Measurements from ENCODE around the gene TRIM63.

Gene TRIM63

DNA sequence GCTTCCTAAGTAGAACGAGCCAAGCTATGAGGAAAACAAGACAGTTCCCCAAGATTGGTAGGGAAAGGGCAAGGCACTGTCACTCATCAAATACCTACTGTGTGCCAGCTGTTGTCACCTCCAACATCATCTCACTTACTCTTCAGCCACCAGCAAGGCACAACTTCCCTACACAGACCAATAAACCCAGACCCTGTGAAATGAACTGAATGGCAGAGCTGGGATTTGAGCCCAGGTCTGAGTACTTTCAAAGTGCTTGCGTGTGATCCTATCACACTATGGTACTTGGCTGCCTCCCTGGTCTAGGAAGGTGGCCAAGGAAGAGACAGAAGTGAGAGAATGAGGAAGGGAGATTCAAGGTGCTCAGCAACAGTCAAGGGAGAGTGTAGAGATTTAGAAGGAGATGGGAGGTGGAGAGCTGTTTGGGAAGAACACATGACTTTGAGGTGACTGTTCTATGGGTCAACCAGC is 16.7 kb upstream of the TRIM63 start:
- Histone ChIP-seq H3K27ac (ENCODE audit: low read depth, low read length) (no peak overlapping the region), H3K4me3 (ENCODE audit: low read depth, low read length) (no peak overlapping the region), H3K27me3 (ENCODE audit: control insufficient read depth, insufficient read depth, low read length) (no peaks in the 10 kb centered on the region), H3K9me3 (ENCODE audit: control insufficient read depth, insufficient read depth, low read length) (no peaks in the 10 kb centered on the region), H3K4me1 (ENCODE audit: control insufficient read depth, insufficient read depth, low read length) (no peaks in the 10 kb centered on the region), H3K36me3 (ENCODE audit: control insufficient read depth, insufficient read depth, low read length) (no peaks in the 10 kb centered on the region), H3K9ac (ENCODE audit: low read depth, low read length) (no peak overlapping the region)

DNA sequence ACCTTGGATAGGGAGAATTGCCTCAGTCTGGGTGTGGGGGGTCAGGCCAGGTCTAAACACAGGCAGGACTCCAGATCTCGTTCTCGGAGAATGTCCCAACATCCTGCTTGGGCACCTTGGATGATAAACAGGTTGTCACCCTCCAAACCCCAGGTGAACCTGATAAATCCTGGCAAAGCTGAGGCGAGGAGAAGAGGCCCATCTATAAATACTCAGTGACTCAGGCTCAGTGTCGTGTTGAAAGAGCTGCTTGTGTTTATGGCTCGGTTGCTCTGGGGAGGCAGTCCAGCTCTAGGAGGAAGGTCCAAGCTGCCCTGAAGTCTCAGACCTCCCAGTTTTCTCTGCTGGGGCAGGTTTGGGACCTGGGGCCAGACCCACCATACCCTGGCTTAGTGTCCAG is 15.8 kb upstream of the TRIM63 start:
- H3K9me3 ChIP-seq (ENCODE audit: control insufficient read depth, insufficient read depth, low read length) = no peaks in the 10 kb centered on the region
- H3K27ac ChIP-seq (ENCODE audit: low read depth, low read length) = no peak overlapping the region
- H3K9ac ChIP-seq (ENCODE audit: low read depth, low read length) = no peak overlapping the region
- no peak overlapping the region for H3K4me3 ChIP-seq (ENCODE audit: low read depth, low read length)
- H3K27me3 ChIP-seq (ENCODE audit: control insufficient read depth, insufficient read depth, low read length) = no peaks in the 10 kb centered on the region
- H3K36me3 ChIP-seq (ENCODE audit: control insufficient read depth, insufficient read depth, low read length) = no peaks in the 10 kb centered on the region
- H3K4me1 ChIP-seq (ENCODE audit: control insufficient read depth, insufficient read depth, low read length) = no peaks in the 10 kb centered on the region

DNA sequence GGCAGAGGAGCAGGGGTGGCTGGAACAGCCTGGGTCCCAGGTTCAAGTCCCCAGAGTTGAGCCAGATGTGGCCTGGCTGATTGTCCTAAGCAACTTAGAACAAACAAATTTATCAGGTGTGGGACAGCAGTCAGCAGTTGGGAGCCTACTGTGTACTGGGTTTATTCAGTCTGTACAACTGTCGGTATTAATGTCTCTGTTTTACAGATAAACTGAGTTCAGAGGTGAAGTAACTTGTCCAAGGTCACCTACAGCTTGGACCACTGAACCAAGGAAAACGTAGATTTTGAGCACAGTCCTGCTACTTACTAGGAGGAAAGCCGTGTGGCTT is 14.6 kb upstream of the TRIM63 start:
- H3K9me3 ChIP-seq (ENCODE audit: control insufficient read depth, insufficient read depth, low read length) = no peaks in the 10 kb centered on the region
- H3K4me3 ChIP-seq (ENCODE audit: low read depth, low read length) = no peak overlapping the region
- H3K9ac ChIP-seq (ENCODE audit: low read depth, low read length) = no peak overlapping the region
- no peaks in the 10 kb centered on the region for H3K27me3 ChIP-seq (ENCODE audit: control insufficient read depth, insufficient read depth, low read length)
- no peaks in the 10 kb centered on the region for H3K4me1 ChIP-seq (ENCODE audit: control insufficient read depth, insufficient read depth, low read length)
- H3K36me3 ChIP-seq (ENCODE audit: control insufficient read depth, insufficient read depth, low read length) = no peaks in the 10 kb centered on the region
- no peak overlapping the region for H3K27ac ChIP-seq (ENCODE audit: low read depth, low read length)

DNA sequence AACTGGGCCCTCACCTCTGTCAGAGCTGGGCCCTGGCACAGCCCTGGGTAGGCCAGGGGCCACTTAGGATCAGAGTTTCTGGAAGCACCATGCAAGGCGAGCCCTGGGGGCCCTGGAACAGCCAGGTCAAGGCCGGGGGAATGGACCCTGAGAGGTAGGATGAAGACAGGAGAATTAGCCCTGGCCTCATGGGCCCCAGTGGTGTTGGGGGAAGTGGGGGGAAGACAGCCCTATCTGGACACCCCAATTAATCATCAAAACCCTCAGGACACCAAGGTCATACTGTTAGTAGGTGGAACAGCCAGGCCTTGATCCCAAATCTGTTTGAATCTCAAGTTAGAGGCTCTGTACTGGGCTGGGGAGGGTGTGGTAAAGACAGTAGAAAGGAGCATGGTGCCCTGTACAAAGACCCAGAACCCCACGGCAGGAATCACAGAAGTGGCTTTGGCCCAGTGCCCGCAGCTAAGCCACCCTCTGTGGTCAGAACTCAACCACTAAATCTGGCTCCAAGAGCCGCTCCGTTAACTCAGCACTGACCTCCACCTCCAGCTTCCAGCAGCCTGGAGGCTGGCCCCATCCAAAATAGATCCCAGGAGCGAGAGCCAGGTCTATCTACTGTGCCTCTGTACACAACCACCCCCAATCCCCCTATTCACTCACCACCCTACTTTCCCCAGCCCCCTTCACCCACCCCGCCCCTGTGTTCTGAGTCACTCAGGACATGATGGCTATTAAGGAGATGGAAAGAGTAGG is 14.0 kb upstream of the TRIM63 start:
- no peaks in the 10 kb centered on the region for H3K36me3 ChIP-seq (ENCODE audit: control insufficient read depth, insufficient read depth, low read length)
- no peak overlapping the region for H3K4me3 ChIP-seq (ENCODE audit: low read depth, low read length)
- H3K27ac ChIP-seq (ENCODE audit: low read depth, low read length) = no peak overlapping the region
- H3K27me3 ChIP-seq (ENCODE audit: control insufficient read depth, insufficient read depth, low read length) = no peaks in the 10 kb centered on the region
- no peaks in the 10 kb centered on the region for H3K9me3 ChIP-seq (ENCODE audit: control insufficient read depth, insufficient read depth, low read length)
- no peak overlapping the region for H3K9ac ChIP-seq (ENCODE audit: low read depth, low read length)
- no peaks in the 10 kb centered on the region for H3K4me1 ChIP-seq (ENCODE audit: control insufficient read depth, insufficient read depth, low read length)

DNA sequence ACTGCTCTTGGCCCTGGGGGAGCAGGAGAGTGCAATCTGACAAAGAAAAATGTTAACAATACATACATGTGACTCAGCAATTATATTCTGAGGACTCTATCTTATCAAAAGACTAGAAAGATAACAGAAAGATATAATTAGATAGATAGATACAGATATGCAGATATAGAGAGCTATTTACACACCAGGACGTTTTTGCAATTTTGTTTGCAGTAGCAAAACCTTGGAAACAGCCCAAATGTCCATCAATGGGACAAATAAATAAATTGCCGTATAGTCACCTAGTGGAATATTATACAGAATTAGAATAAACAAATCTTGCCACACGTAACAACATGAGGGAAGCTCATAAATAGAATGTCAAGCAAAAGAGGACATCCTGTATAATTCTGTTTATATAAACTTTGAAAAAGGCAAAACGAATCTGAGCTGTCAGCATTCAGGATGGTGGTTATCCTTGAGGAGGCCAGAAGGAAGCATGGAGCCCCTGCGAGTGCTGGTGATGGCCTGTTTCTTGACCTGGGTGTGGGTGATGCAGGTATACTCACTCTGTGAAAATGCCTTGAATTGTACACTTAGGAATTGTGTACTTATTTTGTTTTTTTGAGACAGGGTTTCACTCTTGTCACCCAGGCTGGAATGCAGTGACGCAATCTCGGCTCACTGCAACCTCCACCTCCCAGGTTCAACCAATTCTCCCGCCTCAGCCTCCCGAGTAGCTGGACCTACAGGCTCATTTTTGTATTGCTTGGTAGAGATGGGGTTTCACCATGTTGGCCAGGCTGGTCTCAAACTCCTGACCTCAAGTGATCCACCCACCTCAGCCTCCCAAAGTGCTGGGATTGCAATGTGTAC is 12.8 kb upstream of the TRIM63 start:
- Histone ChIP-seq H3K9ac (ENCODE audit: low read depth, low read length) (no peak overlapping the region), H3K27me3 (ENCODE audit: control insufficient read depth, insufficient read depth, low read length) (no peaks in the 10 kb centered on the region), H3K4me1 (ENCODE audit: control insufficient read depth, insufficient read depth, low read length) (no peaks in the 10 kb centered on the region), H3K9me3 (ENCODE audit: control insufficient read depth, insufficient read depth, low read length) (no peaks in the 10 kb centered on the region), H3K27ac (ENCODE audit: low read depth, low read length) (no peak overlapping the region), H3K36me3 (ENCODE audit: control insufficient read depth, insufficient read depth, low read length) (no peaks in the 10 kb centered on the region), H3K4me3 (ENCODE audit: low read depth, low read length) (no peak overlapping the region)

DNA sequence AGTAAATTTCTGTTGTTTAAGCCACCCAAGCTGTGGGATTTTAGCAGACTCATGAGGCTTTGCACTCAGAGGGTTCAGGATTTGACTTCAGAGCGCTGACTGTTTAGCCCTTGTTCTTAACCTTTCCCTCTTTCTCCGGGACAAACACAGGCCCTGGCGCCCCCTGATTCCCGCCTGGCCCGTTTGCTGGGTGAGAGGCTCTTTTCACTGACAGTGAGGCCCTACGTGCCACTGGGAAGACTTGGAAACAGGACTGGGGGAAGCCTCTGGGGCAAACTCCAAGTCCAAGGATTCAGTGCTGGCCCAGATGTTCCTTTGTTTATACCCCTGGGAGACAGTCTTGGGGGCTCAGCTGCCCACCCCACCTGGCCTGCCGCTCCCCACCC is 11.7 kb upstream of the TRIM63 start:
- Histone ChIP-seq H3K4me1 (ENCODE audit: control insufficient read depth, insufficient read depth, low read length) (no peaks in the 10 kb centered on the region), H3K9me3 (ENCODE audit: control insufficient read depth, insufficient read depth, low read length) (no peaks in the 10 kb centered on the region), H3K4me3 (ENCODE audit: low read depth, low read length) (no peak overlapping the region), H3K36me3 (ENCODE audit: control insufficient read depth, insufficient read depth, low read length) (no peaks in the 10 kb centered on the region), H3K27ac (ENCODE audit: low read depth, low read length) (no peak overlapping the region), H3K9ac (ENCODE audit: low read depth, low read length) (no peak overlapping the region), H3K27me3 (ENCODE audit: control insufficient read depth, insufficient read depth, low read length) (no peaks in the 10 kb centered on the region)

DNA sequence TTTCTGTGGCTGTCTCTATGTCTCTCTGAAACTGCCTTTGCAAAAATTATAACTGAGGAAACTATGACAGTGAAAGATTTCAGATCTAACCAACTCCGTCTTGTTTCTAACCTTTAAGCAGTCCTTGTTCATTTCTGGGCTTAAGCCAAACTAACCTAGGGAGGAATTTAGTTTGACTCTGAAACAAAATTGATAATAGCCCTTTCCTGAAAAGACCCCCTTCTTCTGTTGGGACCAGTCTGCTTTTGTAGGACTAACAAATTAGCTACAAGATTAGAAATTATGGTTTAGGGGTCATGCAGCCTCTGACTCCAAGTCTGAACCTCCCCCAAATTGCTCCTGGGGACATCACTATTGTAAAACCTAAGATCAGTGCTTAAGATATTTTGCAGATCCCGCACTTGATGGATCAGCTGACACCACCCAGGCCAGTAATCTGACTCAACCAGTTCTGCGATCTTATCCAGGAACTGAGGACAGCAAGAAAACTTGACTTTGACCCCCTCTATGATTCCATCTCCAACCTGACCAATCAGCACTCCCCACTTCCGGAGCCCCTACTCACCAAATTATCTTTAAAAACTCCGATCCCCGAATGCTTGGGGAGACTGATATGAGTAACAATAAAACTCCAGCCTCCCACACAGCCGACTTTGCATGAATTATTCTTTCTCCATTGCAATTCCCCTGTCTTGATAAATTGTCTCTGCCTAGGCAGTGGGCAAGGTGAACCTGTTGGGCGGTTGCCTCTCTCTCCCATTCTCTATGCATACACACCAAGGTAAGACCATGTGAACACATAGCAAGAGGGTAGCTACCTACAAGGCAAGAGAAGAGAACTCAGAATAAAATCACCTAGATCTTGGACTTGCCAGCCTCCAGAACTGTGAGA is 11.1 kb upstream of the TRIM63 start:
- no peaks in the 10 kb centered on the region for H3K9me3 ChIP-seq (ENCODE audit: control insufficient read depth, insufficient read depth, low read length)
- no peak overlapping the region for H3K9ac ChIP-seq (ENCODE audit: low read depth, low read length)
- no peaks in the 10 kb centered on the region for H3K27me3 ChIP-seq (ENCODE audit: control insufficient read depth, insufficient read depth, low read length)
- no peaks in the 10 kb centered on the region for H3K36me3 ChIP-seq (ENCODE audit: control insufficient read depth, insufficient read depth, low read length)
- H3K27ac ChIP-seq (ENCODE audit: low read depth, low read length) = no peak overlapping the region
- no peaks in the 10 kb centered on the region for H3K4me1 ChIP-seq (ENCODE audit: control insufficient read depth, insufficient read depth, low read length)
- no peak overlapping the region for H3K4me3 ChIP-seq (ENCODE audit: low read depth, low read length)

DNA sequence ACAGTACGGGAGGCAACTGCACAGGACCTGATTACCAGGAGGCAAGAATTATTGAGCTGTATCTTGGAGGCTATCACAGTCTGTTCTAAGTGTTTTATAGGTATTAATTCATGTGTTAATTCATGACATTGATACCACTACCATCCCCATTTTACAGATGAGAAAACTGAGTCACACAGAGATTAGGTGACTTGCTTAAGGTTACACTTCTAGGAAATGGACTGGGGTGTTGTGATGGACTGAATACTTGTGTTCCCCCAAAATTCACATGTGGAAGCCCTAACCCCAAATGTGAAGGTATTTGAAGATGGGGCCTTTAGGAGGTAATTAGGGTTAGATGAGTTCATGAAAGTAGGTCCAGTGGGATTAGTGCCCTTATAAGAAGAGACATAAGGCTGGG is 10.1 kb upstream of the TRIM63 start:
- Histone ChIP-seq H3K9me3 (ENCODE audit: control insufficient read depth, insufficient read depth, low read length) (no peaks in the 10 kb centered on the region), H3K9ac (ENCODE audit: low read depth, low read length) (no peak overlapping the region), H3K27ac (ENCODE audit: low read depth, low read length) (no peak overlapping the region), H3K27me3 (ENCODE audit: control insufficient read depth, insufficient read depth, low read length) (no peaks in the 10 kb centered on the region; the same call in 1 of the 2 replicates), H3K4me1 (ENCODE audit: control insufficient read depth, insufficient read depth, low read length) (no peaks in the 10 kb centered on the region), H3K36me3 (ENCODE audit: control insufficient read depth, insufficient read depth, low read length) (no peaks in the 10 kb centered on the region), H3K4me3 (ENCODE audit: low read depth, low read length) (no peak overlapping the region)

DNA sequence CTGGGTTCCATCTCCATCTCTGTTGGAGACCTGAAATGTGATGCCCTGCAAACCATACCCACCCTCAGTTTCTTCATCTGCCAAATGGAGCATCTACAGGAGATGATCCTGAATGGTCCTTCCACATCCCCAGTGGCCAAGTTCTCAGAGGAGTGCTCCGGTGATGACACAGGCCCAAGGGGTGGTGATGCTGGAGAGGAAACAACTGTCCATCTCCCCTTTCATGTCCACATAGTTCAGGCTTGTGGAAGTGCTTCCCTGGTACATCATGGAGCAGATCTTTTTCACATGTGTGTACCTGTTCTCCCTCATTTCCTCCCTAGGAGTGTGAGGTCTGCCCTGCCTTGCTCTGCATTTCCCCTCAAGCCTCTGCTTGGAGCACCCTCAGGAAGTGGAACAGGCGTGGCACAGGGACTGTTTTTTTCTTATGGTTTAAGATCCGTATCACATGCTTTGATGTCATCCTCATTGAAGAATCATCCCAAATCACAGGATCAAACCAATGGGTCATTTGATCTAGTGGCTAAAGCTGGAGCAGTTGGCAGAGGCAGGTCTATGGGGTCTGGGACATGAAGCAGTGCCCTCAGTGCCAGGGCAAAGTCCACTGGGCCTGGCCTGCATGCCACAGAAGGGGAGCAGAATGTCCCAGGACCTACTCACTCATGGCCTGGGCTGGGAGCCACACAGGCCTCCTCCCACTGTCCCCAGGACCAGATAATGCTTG is 8.2 kb upstream of the TRIM63 start:
- Histone ChIP-seq H3K36me3 (ENCODE audit: control insufficient read depth, insufficient read depth, low read length) (no peaks in the 10 kb centered on the region), H3K4me3 (ENCODE audit: low read depth, low read length) (no peak overlapping the region), H3K9me3 (ENCODE audit: control insufficient read depth, insufficient read depth, low read length) (no peaks in the 10 kb centered on the region), H3K9ac (ENCODE audit: low read depth, low read length) (no peak overlapping the region), H3K27ac (ENCODE audit: low read depth, low read length) (no peak overlapping the region), H3K4me1 (ENCODE audit: control insufficient read depth, insufficient read depth, low read length) (no peaks in the 10 kb centered on the region), H3K27me3 (ENCODE audit: control insufficient read depth, insufficient read depth, low read length) (no peaks in the 10 kb centered on the region; the same call in 1 of the 2 replicates)

DNA sequence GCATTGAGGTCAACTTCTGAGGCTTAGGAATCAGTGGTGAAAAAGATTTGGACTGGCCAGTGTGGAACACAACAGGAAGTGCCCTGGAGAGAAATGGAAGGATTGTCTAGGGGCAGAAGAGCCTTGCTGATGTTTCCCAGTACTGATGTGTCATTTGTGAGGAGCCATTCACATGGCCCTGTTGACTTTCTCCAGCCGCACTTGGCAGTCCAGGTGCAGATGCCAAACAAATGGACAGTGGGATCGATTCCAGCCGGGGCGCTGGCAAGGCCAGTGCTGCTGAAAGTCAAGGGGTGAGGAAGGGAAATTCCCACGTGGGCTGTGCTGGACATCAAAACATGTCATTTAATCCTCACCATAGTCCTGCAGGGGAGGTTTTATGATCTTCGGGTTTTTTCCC is 4.9 kb upstream of the TRIM63 start:
- no peaks in the 10 kb centered on the region for H3K4me1 ChIP-seq (ENCODE audit: control insufficient read depth, insufficient read depth, low read length)
- H3K9me3 ChIP-seq (ENCODE audit: control insufficient read depth, insufficient read depth, low read length) = no peaks in the 10 kb centered on the region
- no peak overlapping the region for H3K9ac ChIP-seq (ENCODE audit: low read depth, low read length)
- no peak overlapping the region for H3K27ac ChIP-seq (ENCODE audit: low read depth, low read length)
- H3K36me3 ChIP-seq (ENCODE audit: control insufficient read depth, insufficient read depth, low read length) = no peaks in the 10 kb centered on the region
- no peak overlapping the region for H3K4me3 ChIP-seq (ENCODE audit: low read depth, low read length)
- no peaks in the 10 kb centered on the region; the same call in 1 of the 2 replicates for H3K27me3 ChIP-seq (ENCODE audit: control insufficient read depth, insufficient read depth, low read length)
